HG03521 (cell line): ENCODE measurements around the gene BOD1L1.

Experiments
- ATAC-seq: cut with Tn5 transposase; IDR thresholded peaks from one replicate; pipeline ENCODE4 v1.9.1; 2021; ENCODE audit warnings: mild to moderate bottlenecking, moderate library complexity; ENCODE audit not compliant: unreplicated experiment

Gene BOD1L1

DNA sequence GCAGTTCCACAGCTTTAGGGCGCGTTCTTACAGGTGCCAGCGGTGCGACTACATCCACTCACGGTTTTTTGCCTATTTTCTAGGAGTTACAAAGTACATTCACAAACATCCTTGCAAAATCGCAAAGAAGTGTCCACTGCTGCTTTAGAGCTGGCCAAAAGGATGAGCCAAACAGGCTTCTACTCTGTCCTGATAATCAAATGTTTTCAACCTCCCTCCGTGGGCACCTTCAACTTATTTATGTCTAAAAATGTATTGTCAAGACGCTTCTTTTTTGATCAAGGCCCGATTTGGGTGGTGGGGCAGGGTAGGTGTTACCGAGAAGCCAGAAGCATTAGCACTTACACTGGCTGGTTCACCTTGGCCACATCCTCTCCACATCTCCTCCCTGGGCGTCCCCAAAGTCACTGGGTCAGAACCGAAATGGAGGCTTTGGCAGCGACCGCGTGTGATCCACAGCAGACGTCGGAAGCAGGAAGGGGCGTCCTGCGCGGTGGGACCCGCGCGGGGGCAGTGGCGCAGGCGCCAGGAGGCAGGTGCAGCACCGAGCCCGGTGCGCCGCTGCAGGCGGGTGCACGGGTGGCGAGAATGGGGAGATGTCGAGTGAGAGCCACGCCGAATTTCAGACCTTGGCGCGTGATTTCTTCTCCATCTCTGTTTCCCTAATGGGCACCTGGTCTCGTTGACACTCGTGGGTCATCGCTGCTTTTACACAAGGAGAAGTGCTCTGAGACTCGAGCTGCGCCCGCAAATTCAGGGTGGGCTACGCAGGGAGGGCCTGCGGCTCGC, 100.1 kb downstream of the BOD1L1 start:
- no peak for ATAC-seq

DNA sequence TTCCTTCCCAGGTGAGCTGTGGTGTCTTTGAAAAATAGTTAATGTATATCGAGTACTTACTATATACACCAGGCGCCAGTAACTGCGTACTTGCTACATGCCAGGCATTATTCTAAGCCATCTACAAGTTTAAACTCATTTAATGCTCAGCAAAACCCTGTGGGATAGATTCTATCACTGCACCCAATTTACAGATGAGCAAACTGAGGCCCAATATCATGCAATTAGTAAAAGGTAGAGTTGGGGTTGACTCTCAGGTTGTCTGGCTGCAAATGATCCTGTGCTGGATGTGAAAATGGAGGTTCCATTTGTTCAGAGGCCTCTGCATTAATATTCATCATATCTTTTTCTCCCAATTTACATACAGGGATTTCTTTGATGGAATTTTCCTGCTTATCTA, 100.9 kb downstream of the BOD1L1 start:
- no peak for ATAC-seq

DNA sequence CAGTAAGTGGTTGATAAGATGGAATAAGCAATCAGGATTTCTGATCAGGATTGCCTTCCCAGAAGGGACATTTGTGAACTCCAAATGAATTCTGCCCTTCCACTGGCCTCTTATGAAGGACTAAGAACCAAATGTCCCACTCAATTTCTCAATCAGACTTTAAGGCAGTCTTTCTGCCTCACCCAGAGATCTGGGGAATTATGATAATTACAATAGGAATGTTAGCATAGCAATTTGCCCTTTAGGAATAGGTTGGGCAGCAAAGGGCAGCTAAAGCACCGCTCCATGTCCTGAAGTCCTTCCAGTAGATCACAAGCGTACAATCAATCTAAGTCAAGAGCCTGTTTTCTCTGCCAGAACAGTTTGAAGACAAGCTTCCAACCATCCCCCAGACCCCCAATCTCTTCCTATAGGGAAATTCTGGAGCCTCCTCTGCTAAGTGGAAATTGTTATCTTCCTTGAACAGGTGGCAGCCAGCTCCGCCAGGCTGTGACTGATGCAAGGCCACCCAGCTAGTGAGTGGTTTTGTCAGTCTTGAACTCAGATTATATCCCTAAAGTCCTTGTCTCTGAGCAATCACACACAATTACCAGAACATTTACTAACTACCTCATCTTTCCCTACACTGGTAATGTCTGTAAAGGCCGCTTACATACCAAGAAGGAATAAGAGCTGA, 101.8 kb downstream of the BOD1L1 start:
- ATAC-seq, result no peak

DNA sequence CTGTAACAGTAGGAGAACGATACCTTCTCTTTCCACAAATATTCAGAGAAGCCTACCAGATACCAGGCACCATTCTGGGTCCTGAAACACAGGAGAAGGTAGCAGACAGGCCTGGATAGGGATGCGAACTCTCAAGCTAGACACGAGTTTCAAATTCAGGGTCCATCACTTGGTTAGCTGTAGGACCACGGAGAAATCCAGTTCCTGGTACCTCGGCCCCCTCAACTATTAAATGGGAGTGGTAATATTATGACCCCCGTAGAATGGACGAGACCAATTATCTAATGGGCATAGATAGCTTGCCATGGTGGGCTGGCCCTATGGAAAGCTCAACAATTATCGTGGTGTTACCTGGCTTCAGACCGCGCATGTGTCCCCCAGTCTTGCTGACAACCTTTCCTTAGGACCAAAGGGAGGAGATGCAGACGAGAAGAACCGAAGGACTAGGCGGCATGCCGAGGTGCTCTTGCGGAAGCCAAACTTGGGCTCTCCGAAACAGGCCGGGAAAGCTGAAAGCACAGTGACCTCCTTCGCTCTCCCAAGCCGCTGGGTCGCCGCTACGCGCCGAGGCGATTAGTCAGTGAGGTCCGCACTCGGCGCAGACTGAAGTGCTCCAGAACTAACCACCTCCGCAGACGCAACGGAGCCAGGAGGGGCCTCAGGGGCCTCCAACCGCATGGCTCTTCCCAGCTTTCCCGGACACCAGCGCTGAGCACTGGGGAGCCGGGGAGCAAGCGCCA, 102.9 kb downstream of the BOD1L1 start:
- ATAC-seq, result no peak

DNA sequence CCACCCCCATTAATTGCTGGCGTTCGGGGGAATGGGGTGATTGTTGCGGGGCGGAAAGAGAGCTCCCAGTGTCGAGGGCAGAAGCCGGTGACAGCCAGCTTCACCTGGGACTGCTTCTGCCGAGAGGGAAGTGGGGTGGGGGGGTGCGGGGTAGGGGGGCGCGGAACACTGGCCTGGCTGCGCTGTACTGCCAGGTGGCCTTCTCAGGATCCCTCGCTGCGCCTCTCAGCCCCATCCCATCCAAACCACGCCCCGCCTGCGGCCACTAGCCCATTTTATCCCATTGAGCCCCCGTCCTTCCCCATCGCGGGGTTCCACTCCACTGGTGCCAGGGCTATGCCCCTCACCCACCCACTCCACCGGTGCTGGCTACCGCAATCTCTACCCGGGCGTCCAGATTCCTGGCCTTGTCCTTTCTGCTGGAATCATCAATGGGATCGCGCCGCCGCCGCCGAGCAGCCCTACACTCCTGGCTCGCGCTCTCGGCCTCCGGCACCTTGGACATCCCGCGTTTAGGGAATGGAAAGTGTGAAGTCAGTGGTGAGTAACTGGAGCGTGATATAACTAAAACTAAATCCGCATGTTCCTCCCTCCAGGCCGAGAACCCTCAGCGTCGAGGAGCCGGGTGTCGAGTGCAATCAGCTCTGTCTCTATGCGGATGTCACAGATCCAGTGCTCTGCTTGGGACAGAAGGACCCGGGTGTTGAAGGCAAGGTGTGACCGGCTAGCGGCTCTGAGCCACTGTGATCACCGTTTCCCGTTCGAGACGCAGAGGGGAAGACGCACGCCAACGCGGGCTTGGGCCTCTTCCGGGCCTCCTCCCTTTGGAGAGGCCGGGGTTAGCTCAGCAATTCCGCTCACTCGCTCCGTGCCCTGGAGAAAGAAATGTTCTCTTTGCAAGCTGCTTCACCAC, 103.7 kb downstream of the BOD1L1 start:
- no peak for ATAC-seq

DNA sequence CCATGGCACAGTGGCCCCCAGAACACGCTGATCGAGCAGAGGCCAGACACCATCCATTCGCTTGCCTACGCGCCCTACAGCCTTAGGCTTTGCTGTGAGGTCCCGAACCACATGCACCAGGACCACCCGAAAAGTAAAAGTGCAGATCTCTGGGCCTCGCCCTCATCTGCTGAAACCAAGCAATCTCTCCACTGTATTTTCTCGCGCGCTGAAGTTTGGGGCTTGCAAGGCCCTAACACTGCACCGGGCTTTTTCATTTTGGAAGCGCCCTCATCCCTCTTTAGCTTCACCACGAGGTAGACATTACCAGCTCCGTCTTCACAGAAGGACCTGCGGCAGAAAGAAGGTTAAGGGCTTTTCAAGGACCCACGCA, 104.4 kb downstream of the BOD1L1 start:
- ATAC-seq, result no peak

DNA sequence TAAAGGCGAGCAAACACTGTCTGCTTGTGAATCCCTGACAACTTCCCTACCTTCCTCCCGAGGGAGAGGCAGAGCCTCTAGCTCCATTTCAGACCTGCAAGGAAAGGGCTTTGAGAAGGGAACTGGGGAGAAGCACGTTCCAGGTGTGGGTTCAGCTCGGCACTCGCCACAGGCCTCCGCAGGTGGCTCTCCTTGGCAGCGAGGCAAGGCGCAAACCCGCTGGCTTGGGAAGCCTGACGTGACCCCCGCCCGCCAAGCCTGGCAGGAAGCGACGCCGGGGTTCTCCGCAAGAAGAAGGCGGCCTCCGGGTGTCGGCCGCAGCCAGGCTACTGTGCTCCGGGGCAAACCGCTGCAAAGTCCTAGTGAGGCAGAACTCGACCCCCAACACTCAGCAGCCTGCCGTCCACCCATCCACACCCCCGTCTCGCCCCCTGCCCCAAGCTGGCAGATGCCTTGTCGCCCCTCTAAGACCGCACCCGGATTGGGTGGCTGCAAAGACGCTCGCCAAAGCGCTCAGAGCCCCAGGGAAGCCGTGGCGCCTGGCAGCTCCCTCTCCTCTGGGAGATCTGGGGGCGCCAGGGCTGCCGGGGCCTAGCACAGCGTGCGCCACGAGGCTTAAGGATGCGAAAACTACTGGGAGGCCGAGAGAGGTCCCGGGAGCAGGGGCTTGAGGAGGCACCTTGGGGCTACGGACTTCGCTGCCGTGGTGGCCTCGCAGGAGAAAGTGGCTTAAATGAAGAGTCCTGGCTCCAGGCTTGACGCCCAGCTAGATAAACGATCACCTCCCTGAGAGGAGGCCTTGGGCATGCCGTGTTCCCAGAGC, 105.0 kb downstream of the BOD1L1 start:
- ATAC-seq, result no peak

DNA sequence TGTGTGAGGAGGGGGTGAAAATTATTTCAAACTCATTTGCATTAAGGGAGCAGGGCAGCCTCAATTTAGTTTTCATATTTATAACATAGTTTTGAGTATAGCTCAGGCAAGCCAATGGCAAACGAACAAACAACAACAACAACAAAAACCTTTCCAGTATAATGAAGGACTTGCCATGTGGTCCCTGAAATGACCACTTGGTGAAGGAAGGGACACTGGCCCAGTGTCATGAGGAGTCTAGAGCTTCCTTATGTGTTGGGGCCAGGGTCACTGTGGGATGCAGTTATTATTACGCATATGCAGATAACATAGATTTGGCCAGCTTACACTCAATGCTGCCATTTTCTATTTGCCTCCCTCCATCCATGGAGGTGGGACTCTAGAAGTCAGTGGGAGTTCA, 106.5 kb downstream of the BOD1L1 start:
- no peak for ATAC-seq
